ENCODE data around the gene ST6GALNAC3.

GRCh38 chr1:76471536-76471935 lies 397.0 kb downstream of the ST6GALNAC3 start:
- TF ChIP-seq CTCF (IDR thresholded peaks at IDR 0.05) (no peak), POLR2AphosphoS5 (IDR thresholded peaks at IDR 0.05; ENCODE audit: low read depth, low read length) (no peak), REST (IDR thresholded peaks at IDR 0.05; ENCODE audit: insufficient read depth in 1 of 2, low read depth in 2 of 2, low read length in 1 of 2) (no peak), SIN3A (IDR thresholded peaks at IDR 0.05; ENCODE audit: borderline replicate concordance, insufficient read depth, low read depth, low read length) (no peak)
